OCI-LY7 (cell line): ENCODE results near the gene CTNNA3. TPM values are rescaled to one million over a fixed set of nuclear protein-coding genes. Genes with fewer than 3 reads are reported as not detected.

Experiments used
- BruUV-seq: library from RNA; stranded (reverse); fragments of 400-500 nt; replicated peaks from 2 replicates; lab custom pipeline; 2021; lab: Mats Ljungman, UMichigan
- CTCF ChIA-PET: fragments of 300-600 bp; sonication (Branson Sonifier 250); formaldehyde crosslinking; loops from one replicate; lab custom pipeline; 2022; ENCODE audit warnings: antibody characterized with exemption; ENCODE audit not compliant: unreplicated experiment; lab: Charles Lee
- POLR2A ChIA-PET: fragments of 300-600 bp; sonication (Branson Sonifier 250); formaldehyde crosslinking; loops from one replicate; lab custom pipeline; 2022; ENCODE audit warnings: antibody characterized with exemption; lab: Charles Lee
- DNase-seq: peaks from one replicate; pipeline ENCODE4 v3.0.0-alpha.2; 2015; ENCODE audit warnings: low spot score
- H2AFZ ChIP-seq: fragments of 200-600 bp; sonication (generic), shearing (Covaris generic); 2 replicates; pipeline ENCODE4 v1.6.1; 2014; ENCODE audit warnings: mild to moderate bottlenecking, antibody characterized with exemption, low read length, moderate library complexity
- H3K27ac ChIP-seq: fragments of 200-600 bp; sonication (generic); 2 replicates; pipeline ENCODE4 v1.5.1; 2014; ENCODE audit warnings: mixed run types, low read depth, mild to moderate bottlenecking, moderate library complexity, low read length, inconsistent platforms; ENCODE audit not compliant: poor library complexity, severe bottlenecking
- H3K36me3 ChIP-seq: fragments of 200-600 bp; sonication (generic); 2 replicates; pipeline ENCODE4 v1.6.1; 2014; ENCODE audit warnings: mild to moderate bottlenecking, antibody characterized with exemption, low read length, moderate library complexity, mixed read lengths; ENCODE audit not compliant: insufficient read depth
- H3K4me1 ChIP-seq: fragments of 200-600 bp; sonication (generic); 2 replicates; pipeline ENCODE4 v1.5.1; 2014; ENCODE audit warnings: mild to moderate bottlenecking, low read length; ENCODE audit not compliant: insufficient read depth, poor library complexity, severe bottlenecking
- H3K4me2 ChIP-seq: fragments of 200-600 bp; sonication (generic); 2 replicates; pipeline ENCODE4 v1.6.1; 2014; ENCODE audit warnings: mild to moderate bottlenecking, low read length
- H3K4me3 ChIP-seq: fragments of 200-600 bp; sonication (generic); 2 replicates; pipeline ENCODE4 v1.5.1; 2014; ENCODE audit warnings: mild to moderate bottlenecking, low read depth, low read length; ENCODE audit not compliant: poor library complexity, severe bottlenecking
- H3K79me2 ChIP-seq: fragments of 200-600 bp; sonication (generic); 2 replicates; pipeline ENCODE4 v1.6.1; 2016; ENCODE audit warnings: low read depth, mild to moderate bottlenecking, low read length, moderate library complexity, mixed read lengths; ENCODE audit not compliant: insufficient read depth
- H3K9me2 ChIP-seq: fragments of 200-600 bp; sonication (generic); 2 replicates; pipeline ENCODE4 v1.6.1; 2016; ENCODE audit warnings: mild to moderate bottlenecking, low read length, mixed read lengths; ENCODE audit not compliant: insufficient read depth
- H3K9me3 ChIP-seq: fragments of 200-600 bp; sonication (generic); 2 replicates; pipeline ENCODE4 v1.6.1; 2014; ENCODE audit warnings: mild to moderate bottlenecking, mixed run types, low read length, mixed read lengths
- H4K20me1 ChIP-seq: fragments of 200-600 bp; sonication (generic); 2 replicates; pipeline ENCODE4 v1.6.1; 2014; ENCODE audit warnings: mild to moderate bottlenecking, antibody characterized with exemption, low read length, moderate library complexity, mixed read lengths; ENCODE audit not compliant: insufficient read depth
- CTCF ChIP-seq: fragments of 200-600 bp; sonication (generic); conservative IDR thresholded peaks from 2 replicates; pipeline ENCODE4 v1.5.1; 2014; ENCODE audit warnings: mild to moderate bottlenecking, antibody characterized with exemption, low read length, moderate library complexity, mixed read lengths
- EZH2phosphoT487 ChIP-seq: fragments of 200-600 bp; sonication (generic); IDR thresholded peaks from 2 replicates; pipeline ENCODE4 v1.6.1; 2018; ENCODE audit warnings: low read depth, borderline replicate concordance, mild to moderate bottlenecking, mixed run types, antibody characterized with exemption, low read length, moderate library complexity, mixed read lengths
- intact Hi-C: fragments of 100-400 bp; cut with micrococcal nuclease; formaldehyde crosslinking; loops from one replicate; pipeline ENCODE4 v1.10.0; 2022; ENCODE audit not compliant: unreplicated experiment
- total RNA-seq, 2 experiments: library from RNA; depleted of rRNA in 1 of 2; stranded (reverse); fragments of >200 nt in 1 of 2; shearing (Covaris generic) in 1 of 2; gene quantifications; 2 replicates each; pipeline ENCODE4 v1.2.3, GENCODE V29; 2014 to 2022

The CTNNA3 gene
- total RNA-seq, 2 experiments from 2014 or later = not detected

DNA sequence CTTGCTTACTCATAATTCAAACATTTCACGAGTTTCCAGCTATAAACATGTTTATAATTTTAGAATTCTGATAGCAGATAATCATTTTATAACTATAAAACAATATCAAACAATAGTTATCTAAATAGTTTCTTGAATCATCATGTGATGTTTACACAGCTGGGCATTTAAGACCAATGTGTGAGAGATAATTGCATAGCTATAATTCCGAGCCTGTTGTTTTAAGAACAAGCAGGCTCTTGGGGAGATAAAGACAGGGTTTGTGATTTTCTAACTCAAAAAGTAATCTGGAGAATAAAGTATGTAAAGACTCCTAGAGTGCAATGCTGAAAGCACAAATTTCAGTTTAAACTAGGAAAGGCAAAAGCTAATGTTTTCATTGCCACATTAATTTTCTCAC lies 439.0 kb downstream of the CTNNA3 start:
- Histone ChIP-seq H4K20me1 (no peaks in the 10 kb centered on the region), H3K4me2 (no peak overlapping the region), H3K4me1 (no peaks in the 10 kb centered on the region), H3K79me2 (no peaks in the 10 kb centered on the region), H3K9me2 (no peaks in the 10 kb centered on the region), H3K36me3 (no peaks in the 10 kb centered on the region), H3K9me3 (no peaks in the 10 kb centered on the region), H3K4me3 (no peak overlapping the region), H3K27ac (no peak overlapping the region), H2AFZ (no peak overlapping the region)
- POLR2A ChIA-PET = no interaction called here
- TF ChIP-seq EZH2phosphoT487 = no peak
- TF ChIP-seq CTCF = no peak
- BruUV-seq = no TSS peak
- intact Hi-C loops = no loop called here
- CTCF ChIA-PET = no interaction called here
- DNase-seq = no peak

DNA sequence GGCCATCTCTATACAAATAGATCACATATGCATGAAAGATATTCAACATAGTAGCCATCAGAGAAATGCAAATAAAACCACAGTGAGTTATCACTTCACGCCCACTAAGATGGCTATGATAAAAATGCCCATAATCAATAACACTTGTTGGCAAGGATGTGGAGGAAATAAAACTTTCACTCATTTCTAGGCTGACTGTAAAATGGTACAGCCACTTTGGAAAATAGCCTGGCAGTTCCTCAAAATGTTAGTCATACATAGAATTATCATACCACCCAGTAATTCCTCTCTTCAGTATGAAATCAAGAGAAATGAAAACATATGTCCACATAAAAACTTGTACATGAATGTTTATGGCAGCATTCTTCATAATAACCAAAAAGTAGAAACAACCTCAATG lies 445.3 kb downstream of the CTNNA3 start:
- BruUV-seq = no TSS peak
- no peak overlapping the region for H2AFZ ChIP-seq
- H3K36me3 ChIP-seq = no peaks in the 10 kb centered on the region
- no peak for DNase-seq
- H3K79me2 ChIP-seq = no peaks in the 10 kb centered on the region
- POLR2A ChIA-PET = no interaction called here
- H3K9me3 ChIP-seq = no peaks in the 10 kb centered on the region
- no peak overlapping the region for H3K4me2 ChIP-seq
- H3K27ac ChIP-seq = no peak overlapping the region
- intact Hi-C loops = no loop called here
- no peak for TF ChIP-seq CTCF
- H3K9me2 ChIP-seq = no peaks in the 10 kb centered on the region
- CTCF ChIA-PET = no interaction called here
- no peaks in the 10 kb centered on the region for H3K4me1 ChIP-seq
- H4K20me1 ChIP-seq = no peaks in the 10 kb centered on the region
- H3K4me3 ChIP-seq = no peak overlapping the region

DNA sequence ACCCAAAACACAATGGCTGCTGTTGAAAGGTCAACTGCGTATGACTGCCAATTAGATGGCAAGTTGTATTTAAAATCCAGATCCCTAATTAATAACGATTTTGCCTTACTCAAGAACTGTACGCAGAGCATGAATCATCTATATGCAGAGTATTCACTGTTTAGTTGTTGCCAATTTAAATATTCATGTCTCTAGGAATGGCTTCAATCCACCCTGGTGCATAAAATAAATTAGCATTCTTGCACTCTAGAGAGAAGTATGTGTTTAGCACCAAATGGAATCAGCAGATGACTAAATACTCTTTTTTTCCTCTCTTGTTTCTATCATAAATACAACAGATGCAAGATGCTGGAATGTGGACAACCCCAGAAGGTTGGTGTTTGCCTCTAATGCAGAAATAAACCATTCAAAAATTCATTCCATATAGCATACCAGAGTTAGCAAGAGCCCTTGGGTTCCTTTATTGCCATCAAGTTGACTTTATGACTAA lies 449.9 kb downstream of the CTNNA3 start:
- Histone ChIP-seq H3K36me3 (no peaks in the 10 kb centered on the region), H3K9me3 (no peaks in the 10 kb centered on the region), H3K9me2 (no peaks in the 10 kb centered on the region), H3K4me3 (no peak overlapping the region), H3K4me1 (no peaks in the 10 kb centered on the region), H4K20me1 (no peaks in the 10 kb centered on the region), H3K79me2 (no peaks in the 10 kb centered on the region), H3K4me2 (no peak overlapping the region), H2AFZ (no peak overlapping the region), H3K27ac (no peak overlapping the region)
- no TSS peak for BruUV-seq
- POLR2A ChIA-PET = no interaction called here
- DNase-seq = no peak
- TF ChIP-seq EZH2phosphoT487 (no peak), CTCF (no peak)
- CTCF ChIA-PET = no interaction called here
- intact Hi-C loops = no loop called here
